Neural cell (in vitro differentiated cells): ENCODE results near the gene ANKS1B.

ENCODE experiments used
- CTCF ChIP-seq: fragments of 450-650 bp; IDR thresholded peaks from 2 replicates; pipeline ENCODE4 v1.5.1; 2014; ENCODE audit warnings: antibody characterized with exemption, mild to moderate bottlenecking, moderate library complexity; ENCODE audit not compliant: poor library complexity, severe bottlenecking
- EP300 ChIP-seq: fragments of 450-650 bp; conservative IDR thresholded peaks from 2 replicates; pipeline ENCODE4 v1.6.1; 2014; ENCODE audit warnings: antibody characterized with exemption, mild to moderate bottlenecking, moderate library complexity; ENCODE audit not compliant: poor library complexity, severe bottlenecking
- POLR2AphosphoS5 ChIP-seq: IDR thresholded peaks from 2 replicates; pipeline ENCODE4 v1.6.1; 2012
- RAD21 ChIP-seq: fragments of 450-650 bp; conservative IDR thresholded peaks from 2 replicates; pipeline ENCODE4 v1.6.1; 2014; ENCODE audit warnings: antibody characterized with exemption, mild to moderate bottlenecking, moderate library complexity
- TF ChIP-seq, protein P1 (sequence below): IDR thresholded peaks from 2 replicates; pipeline ENCODE4 v1.6.1; 2012; ENCODE audit warnings: borderline replicate concordance

- TF ChIP-seq CTCF (no peak), EP300 (no peak), POLR2AphosphoS5 (no peak), RAD21 (no peak)
- TF ChIP-seq, protein P1, sequence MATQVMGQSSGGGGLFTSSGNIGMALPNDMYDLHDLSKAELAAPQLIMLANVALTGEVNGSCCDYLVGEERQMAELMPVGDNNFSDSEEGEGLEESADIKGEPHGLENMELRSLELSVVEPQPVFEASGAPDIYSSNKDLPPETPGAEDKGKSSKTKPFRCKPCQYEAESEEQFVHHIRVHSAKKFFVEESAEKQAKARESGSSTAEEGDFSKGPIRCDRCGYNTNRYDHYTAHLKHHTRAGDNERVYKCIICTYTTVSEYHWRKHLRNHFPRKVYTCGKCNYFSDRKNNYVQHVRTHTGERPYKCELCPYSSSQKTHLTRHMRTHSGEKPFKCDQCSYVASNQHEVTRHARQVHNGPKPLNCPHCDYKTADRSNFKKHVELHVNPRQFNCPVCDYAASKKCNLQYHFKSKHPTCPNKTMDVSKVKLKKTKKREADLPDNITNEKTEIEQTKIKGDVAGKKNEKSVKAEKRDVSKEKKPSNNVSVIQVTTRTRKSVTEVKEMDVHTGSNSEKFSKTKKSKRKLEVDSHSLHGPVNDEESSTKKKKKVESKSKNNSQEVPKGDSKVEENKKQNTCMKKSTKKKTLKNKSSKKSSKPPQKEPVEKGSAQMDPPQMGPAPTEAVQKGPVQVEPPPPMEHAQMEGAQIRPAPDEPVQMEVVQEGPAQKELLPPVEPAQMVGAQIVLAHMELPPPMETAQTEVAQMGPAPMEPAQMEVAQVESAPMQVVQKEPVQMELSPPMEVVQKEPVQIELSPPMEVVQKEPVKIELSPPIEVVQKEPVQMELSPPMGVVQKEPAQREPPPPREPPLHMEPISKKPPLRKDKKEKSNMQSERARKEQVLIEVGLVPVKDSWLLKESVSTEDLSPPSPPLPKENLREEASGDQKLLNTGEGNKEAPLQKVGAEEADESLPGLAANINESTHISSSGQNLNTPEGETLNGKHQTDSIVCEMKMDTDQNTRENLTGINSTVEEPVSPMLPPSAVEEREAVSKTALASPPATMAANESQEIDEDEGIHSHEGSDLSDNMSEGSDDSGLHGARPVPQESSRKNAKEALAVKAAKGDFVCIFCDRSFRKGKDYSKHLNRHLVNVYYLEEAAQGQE: no peak
Observed at GRCh38 chr12:99834710-99835109, 150.0 kb downstream of the ANKS1B start.
